Cerebellar cortex (tissue), 1 donor: Measurements from ENCODE around the gene WAPL.
A peak's percentile ranks its signal among the peaks of the same experiment; 100 is the strongest.

Experiments used
- DNase-seq: peaks from one replicate; pipeline ENCODE4 v3.0.0-alpha.2; 2015; ENCODE audit warnings: low spot score

WAPL gene

DNA sequence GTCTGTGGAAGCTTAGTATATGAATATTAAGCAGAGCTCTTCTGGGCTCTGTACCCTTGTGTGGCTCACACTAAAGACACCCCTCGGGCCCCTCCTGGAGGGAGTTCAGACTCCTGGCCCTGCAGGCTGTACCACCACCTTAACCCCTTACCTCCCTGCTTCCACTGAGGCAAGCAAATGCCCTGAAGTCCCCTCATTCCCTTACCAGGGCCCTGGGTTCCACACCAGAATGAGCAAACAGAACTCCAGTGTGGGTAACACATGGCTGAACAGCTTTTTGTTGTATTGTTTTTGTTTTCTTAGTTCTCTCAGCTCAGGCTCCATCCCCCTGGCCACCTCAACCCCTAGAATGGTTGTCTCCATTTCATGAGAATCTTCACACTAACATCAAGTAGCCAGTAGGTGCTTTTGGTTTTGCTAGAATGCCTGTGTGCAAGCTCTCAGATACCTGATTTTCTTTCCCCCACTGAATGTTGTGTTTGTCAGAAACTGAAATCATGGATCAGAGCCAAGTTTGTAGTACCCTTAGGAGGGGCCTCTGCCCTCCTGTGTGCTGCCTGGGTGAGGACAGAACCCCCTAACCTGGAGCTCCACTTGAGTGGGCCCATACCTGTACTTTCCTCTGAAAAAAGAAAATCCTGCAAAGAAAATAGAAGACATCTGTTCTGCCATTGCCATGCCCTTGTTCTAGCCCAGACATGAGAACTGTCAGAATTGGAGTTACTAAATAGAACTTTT lies 2.8 kb upstream of the WAPL start:
- DNase-seq: no peak

DNA sequence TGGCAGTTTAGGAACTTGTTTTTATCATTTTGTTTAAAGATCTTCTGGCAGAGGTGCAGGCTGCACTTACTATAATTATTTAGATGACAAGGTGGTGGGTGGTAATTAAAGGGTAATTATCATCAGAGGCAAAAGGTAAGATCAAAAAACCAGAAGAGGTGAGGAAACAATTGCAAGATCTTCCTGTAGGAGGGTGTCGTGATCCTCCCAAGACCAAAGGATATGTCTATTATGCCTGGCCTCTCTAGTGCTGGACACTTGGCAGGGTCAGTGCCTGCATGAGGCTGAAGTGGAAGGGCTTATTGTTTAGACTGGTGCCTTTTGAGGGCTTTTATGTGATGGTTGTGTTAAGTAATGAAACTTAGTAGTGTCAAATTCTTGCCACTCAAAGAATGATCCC lies 1.8 kb upstream of the WAPL start:
- DNase-seq: peak; percentile 66

DNA sequence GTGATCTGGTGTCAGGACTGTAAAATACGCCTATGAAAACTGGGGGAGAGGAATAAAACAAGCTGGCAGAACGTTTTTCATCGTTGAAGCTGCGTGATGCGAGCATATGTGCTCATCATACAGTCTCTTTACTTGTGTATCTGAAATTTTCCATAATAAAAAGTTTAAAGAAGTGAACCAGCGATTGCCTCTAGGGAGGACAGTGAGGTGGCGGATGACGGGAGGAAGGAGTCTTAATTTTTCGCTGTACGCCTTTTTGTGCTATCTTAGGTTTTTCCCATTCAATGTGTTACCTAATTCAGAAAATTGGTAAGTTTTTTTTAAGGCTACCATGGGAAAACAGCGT lies 891 bp upstream of the WAPL start:
- DNase-seq: no peak

GRCh38 chr10:86520871-86521677 lies 518 bp downstream of the WAPL start:
- peak; percentile 26 for DNase-seq

DNA sequence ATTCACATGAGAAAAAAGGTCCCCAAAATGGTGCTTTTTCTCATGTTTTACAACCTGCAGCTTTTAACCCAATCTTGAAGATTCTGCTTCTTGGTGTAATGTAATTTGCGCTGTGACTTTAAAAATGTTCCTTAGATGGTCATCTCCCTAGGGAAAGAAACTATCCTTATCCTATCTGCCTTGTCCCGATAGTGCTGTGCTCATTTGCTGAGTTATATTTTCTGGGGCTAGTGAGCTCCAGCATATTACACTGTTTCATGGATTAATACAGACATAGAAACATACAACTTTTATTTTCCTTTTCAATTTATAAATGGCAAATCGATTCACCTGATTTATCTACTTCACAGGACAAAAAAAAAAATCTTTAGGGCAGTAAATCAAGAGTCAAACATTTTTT lies 2.8 kb downstream of the WAPL start:
- no peak for DNase-seq

DNA sequence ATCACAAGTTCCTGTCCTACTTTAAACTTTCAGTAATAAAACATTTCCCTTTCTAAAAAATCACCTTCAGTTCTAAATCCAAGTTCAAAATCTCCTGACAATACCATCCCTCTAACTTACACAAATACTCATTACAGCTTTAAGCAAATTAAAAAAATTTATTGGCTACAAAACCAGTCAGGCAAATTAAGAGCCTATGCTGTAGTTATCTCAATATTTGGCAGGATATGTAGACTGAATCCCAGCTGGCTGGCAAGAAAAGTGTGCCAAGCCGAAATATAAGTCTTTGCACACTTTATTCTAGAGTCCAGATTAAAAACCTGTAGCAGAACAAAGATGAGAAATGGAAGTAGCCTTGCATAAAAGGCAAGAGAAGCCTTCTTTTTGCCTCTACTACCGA lies 9.5 kb downstream of the WAPL start:
- peak; percentile 16 for DNase-seq

- DNase-seq: no peak
These were observed 10.3 kb downstream of the WAPL start for GRCh38 chr10:86511027-86511865.

- no peak for DNase-seq
These were observed 12.4 kb downstream of the WAPL start for GRCh38 chr10:86509145-86509544.

- no peak for DNase-seq
These were observed 13.4 kb downstream of the WAPL start for GRCh38 chr10:86508217-86508616.

DNA sequence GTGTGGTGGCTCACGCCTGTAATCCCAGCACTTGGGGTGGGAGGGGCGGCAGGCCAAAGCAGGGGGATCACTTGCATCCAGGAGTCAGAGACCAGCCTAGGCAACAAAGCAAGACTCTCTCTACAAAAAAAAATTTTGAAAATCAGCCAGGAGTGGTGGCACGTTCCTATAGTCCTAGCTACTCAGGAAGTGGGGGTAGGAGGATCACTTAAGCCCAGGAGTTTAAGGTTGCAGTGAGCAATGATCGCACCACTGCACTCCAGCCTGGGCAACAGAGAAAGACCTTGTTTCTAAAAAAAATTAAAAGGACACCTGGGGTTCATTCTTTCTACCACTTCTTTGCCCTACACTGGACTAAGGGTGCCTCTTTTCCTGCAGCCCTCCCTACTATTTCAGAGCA lies 15.1 kb downstream of the WAPL start:
- no peak for DNase-seq

DNA sequence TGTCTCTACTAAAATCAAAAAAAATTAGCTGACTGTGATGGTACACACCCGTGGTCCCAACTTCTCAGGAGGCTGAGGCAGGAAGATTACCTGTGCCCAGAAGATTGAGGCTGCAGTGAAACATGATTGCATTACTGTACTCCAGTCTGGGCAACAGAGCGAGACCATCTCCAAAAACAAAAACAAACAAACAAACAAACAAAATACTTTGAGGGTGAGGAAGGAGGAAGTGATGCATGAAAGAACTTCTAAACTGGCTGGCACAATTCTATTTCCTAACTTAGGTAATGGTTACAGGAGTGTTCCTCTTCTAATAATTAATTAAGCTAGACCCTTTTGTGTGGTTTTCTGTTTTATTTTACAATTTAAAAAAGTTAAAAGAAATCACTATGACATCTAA lies 15.5 kb downstream of the WAPL start:
- DNase-seq: no peak

DNA sequence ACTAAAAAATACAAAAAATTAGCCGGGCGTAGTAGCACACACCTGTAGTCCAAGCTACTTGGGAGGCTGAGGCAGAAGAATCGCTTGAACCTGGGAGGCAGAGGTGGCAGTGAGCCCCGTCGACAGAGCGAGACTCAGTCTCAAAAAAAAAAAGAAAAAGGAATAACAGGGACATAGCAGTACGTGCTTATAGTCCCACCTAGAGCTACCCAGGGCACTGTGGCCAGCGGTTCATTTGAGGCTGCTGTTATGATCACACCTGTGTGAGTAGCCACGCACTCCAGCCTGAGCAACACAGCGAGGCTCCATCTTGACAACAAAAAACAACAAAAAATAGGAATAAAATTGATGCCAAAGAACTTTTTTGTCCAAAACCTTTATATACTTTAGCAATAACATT lies 17.1 kb downstream of the WAPL start:
- no peak for DNase-seq

GRCh38 chr10:86500846-86501245 lies 20.7 kb downstream of the WAPL start:
- DNase-seq: no peak

DNA sequence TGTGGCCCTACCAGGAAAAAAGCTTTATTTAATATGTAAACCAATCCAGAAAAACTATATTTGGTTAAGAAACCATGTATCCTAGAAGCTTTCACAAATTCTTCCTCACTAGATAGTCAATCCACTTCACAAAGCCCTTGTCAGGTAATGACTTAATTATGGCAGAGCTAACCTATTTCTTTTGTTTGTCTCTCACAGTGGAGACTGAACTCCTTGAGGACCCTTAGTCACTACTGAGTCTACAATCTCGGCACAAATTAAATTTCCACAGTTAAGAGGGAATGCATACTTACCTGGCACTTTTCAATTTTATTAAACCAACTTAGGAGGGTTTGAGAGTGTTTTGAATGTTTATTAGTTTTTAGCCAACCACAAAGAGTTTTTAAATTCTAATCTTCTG lies 23.0 kb downstream of the WAPL start:
- no peak for DNase-seq

- no peak for DNase-seq
These were observed 24.0 kb downstream of the WAPL start for GRCh38 chr10:86497621-86498020.

- no peak for DNase-seq
These were observed 31.5 kb downstream of the WAPL start for GRCh38 chr10:86489960-86490612.

- no peak for DNase-seq
These were observed 32.4 kb downstream of the WAPL start for GRCh38 chr10:86489071-86489810.

DNA sequence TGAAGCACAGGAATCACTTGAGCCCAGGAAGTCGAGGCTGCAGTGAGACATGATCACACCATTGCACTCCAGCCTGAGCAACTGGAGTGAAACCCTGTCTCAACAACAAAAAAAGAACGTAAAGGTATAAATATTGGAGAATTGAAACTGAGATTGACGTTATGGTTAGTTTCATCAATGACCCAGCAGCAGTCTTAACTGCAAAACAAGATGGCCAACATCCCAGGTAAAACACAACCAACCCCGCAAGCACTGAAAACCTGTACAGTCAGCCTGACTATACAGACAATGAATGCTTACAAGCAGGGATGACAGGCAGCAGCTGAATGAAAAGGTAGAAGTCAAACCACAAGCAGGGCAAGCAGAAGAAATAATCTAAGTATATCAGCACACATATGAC lies 34.7 kb downstream of the WAPL start:
- no peak for DNase-seq

GRCh38 chr10:86483664-86484063 lies 37.9 kb downstream of the WAPL start:
- DNase-seq: no peak

DNA sequence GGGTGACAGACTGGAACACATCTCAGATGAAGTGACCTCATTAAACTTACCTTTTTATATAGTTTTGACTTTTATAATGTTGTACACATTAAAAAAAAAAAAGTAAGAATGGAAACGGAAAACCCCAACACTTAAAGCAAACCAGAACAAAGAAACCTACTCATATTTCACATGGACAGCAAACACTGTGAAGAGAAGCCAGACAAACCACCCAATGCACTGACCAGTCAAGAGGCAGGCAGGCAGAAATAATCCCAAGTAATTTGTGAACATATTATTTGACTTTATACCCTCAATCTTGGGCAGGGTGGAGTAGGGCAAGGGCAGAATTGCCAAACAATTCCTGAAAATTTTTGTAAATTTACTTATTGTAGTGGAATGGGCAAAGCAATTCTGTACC lies 39.8 kb downstream of the WAPL start:
- DNase-seq: no peak

DNA sequence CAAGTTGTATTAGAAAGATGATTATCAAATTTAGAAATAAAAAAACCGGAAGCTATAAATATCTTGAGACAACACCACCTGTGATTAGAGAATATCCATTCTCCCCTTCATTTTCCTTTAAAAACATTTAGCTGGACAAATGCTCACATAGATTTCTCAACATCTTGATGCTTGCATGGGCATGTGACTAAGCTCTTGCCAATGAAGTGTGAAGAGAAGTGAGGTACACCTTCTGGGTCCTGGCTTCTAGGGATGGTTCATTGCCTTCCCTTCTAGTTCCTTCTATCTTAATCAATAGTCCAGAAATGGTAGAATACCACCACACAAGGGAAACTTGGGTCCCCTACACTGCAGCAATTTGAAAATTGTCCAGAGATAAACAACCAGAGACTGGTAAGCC lies 41.0 kb downstream of the WAPL start:
- DNase-seq: no peak

DNA sequence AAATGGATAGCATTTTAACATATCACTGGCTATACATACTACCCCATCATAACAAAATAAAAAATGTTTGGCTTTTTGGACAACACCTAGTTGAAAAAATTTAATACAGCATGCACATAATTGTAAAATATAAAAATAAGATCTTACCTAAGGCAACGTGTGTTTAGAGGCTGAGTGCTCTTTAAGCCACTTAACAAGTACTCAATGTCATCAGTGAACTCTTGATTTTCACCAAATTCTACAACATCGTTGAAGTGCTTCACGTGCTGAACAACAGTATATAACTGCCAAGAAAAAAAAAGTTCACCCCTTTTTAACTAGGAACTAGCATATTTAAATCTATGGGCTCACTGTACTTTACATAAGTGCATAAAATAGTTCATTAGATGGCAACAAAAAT lies 49.5 kb downstream of the WAPL start:
- DNase-seq: no peak
